ENCODE results near the gene TRIM14.
"Not testable (repeated sequence)": the region's sequence is repeated elsewhere in the genome, so short reads cannot be mapped to it uniquely, and the experiment has no call there.

DNA sequence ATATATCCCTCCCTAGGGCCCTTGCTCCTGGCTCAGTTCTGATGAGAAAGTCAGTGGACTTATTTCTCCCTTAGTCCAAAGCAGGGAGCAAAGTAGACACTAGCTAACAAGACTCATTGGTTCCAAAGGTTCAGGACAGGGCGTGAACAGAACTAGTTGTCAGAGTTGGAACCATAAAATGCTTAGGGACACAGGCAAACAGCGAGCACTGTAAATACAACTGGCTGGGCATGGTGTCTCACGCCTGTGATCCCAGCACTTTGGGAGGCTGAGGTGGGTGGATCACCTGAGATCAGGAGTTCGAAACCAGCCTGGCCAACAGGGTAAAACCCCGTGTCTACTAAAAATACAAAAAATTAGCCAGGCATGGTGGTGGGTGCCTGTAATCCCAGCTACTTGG is 99.2 kb downstream of the TRIM14 start:
- TF ChIP-seq POLR2AphosphoS5 (IDR thresholded peaks at IDR 0.05) = not testable (repeated sequence)
- TF ChIP-seq, protein P1, sequence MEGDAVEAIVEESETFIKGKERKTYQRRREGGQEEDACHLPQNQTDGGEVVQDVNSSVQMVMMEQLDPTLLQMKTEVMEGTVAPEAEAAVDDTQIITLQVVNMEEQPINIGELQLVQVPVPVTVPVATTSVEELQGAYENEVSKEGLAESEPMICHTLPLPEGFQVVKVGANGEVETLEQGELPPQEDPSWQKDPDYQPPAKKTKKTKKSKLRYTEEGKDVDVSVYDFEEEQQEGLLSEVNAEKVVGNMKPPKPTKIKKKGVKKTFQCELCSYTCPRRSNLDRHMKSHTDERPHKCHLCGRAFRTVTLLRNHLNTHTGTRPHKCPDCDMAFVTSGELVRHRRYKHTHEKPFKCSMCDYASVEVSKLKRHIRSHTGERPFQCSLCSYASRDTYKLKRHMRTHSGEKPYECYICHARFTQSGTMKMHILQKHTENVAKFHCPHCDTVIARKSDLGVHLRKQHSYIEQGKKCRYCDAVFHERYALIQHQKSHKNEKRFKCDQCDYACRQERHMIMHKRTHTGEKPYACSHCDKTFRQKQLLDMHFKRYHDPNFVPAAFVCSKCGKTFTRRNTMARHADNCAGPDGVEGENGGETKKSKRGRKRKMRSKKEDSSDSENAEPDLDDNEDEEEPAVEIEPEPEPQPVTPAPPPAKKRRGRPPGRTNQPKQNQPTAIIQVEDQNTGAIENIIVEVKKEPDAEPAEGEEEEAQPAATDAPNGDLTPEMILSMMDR (IDR thresholded peaks at IDR 0.05) = not testable (repeated sequence)
